ENCODE data around the gene SERPINH1. TPM values are rescaled to one million over a fixed set of nuclear protein-coding genes. Genes with fewer than 3 reads are reported as not detected.

SERPINH1 gene
- polyA plus RNA-seq, 4 donors = 318 to 406 (median 346) TPM

- DNase-seq (ENCODE audit: low read depth in 4 of 4, low spot score in 3 of 4) = no peak
Measured at GRCh38 chr11:75593286-75593915, 31.3 kb downstream of the SERPINH1 start.

- no peak for DNase-seq (ENCODE audit: low read depth in 4 of 4, low spot score in 3 of 4)
Measured at GRCh38 chr11:75594211-75594610, 32.2 kb downstream of the SERPINH1 start.

- no peak for DNase-seq (ENCODE audit: low read depth in 4 of 4, low spot score in 3 of 4)
Measured at GRCh38 chr11:75595429-75595828, 33.4 kb downstream of the SERPINH1 start.

- no peak for DNase-seq (ENCODE audit: low read depth in 4 of 4, low spot score in 3 of 4)
Measured at GRCh38 chr11:75596914-75597313, 34.9 kb downstream of the SERPINH1 start.

- DNase-seq (ENCODE audit: low read depth in 4 of 4, low spot score in 3 of 4) = no peak
Measured at GRCh38 chr11:75597636-75598035, 35.6 kb downstream of the SERPINH1 start.

GRCh38 chr11:75598264-75598663 is 36.2 kb downstream of the SERPINH1 start:
- DNase-seq (ENCODE audit: low read depth in 4 of 4, low spot score in 3 of 4) = no peak

- DNase-seq (ENCODE audit: low read depth in 4 of 4, low spot score in 3 of 4) = no peak
Measured at GRCh38 chr11:75598900-75599299, 36.8 kb downstream of the SERPINH1 start.

GRCh38 chr11:75600356-75600755 is 38.3 kb downstream of the SERPINH1 start:
- no peak for DNase-seq (ENCODE audit: low read depth in 4 of 4, low spot score in 3 of 4)

GRCh38 chr11:75601494-75601893 is 39.4 kb downstream of the SERPINH1 start:
- no peak for DNase-seq (ENCODE audit: low read depth in 4 of 4, low spot score in 3 of 4)

- no peak for DNase-seq (ENCODE audit: low read depth in 4 of 4, low spot score in 3 of 4)
Measured at GRCh38 chr11:75602951-75603350, 40.9 kb downstream of the SERPINH1 start.

- no peak for DNase-seq (ENCODE audit: low read depth in 4 of 4, low spot score in 3 of 4)
Measured at GRCh38 chr11:75603791-75604736, 42.0 kb downstream of the SERPINH1 start.

- DNase-seq (ENCODE audit: low read depth in 4 of 4, low spot score in 3 of 4) = no peak
Measured at GRCh38 chr11:75606099-75606498, 44.0 kb downstream of the SERPINH1 start.

GRCh38 chr11:75611823-75612222 is 49.8 kb downstream of the SERPINH1 start:
- DNase-seq (ENCODE audit: low read depth in 4 of 4, low spot score in 3 of 4) = no peak

GRCh38 chr11:75615751-75616150 is 53.7 kb downstream of the SERPINH1 start:
- no peak for DNase-seq (ENCODE audit: low read depth in 4 of 4, low spot score in 3 of 4)

GRCh38 chr11:75616281-75616680 is 54.2 kb downstream of the SERPINH1 start:
- DNase-seq (ENCODE audit: low read depth in 4 of 4, low spot score in 3 of 4) = no peak

Other genes starting within 250 kb of the SERPINH1 start
- gene ARRB1, start 210.6 kb upstream of the SERPINH1 start, polyA plus RNA-seq (ENCODE audit: insufficient read length in 4 of 4) = 10 to 100 TPM; 24.1 to 28.6 (median 26.0) TPM
- 1,000 to 10,000 TPM; 2,038 to 2,787 (median 2,284) TPM for gene RPS3, start 162.7 kb upstream of the SERPINH1 start, polyA plus RNA-seq (ENCODE audit: insufficient read length in 4 of 4)
- gene KLHL35, start 129.1 kb upstream of the SERPINH1 start, polyA plus RNA-seq (ENCODE audit: insufficient read length in 4 of 4) = under 1 TPM; 0.32 to 0.74 (median 0.40) TPM
- gene GDPD5, start 36.3 kb upstream of the SERPINH1 start, polyA plus RNA-seq (ENCODE audit: insufficient read length in 4 of 4) = 10 to 100 TPM in 2 of 4 donors, 1 to 10 TPM in 2; 7.4 to 12.2 (median 10.6) TPM
- 10 to 100 TPM in 2 of 4 donors, 1 to 10 TPM in 2; 8.0 to 11.7 (median 9.8) TPM for gene MAP6, start 106.8 kb downstream of the SERPINH1 start, polyA plus RNA-seq (ENCODE audit: insufficient read length in 4 of 4)
- gene MOGAT2, start 155.6 kb downstream of the SERPINH1 start, polyA plus RNA-seq (ENCODE audit: insufficient read length in 4 of 4) = 1 to 10 TPM in 3 of 4 donors, under 1 TPM in 1; 0.64 to 1.7 (median 1.6) TPM
- gene DGAT2, start 206.5 kb downstream of the SERPINH1 start, polyA plus RNA-seq (ENCODE audit: insufficient read length in 4 of 4) = 1 to 10 TPM; 3.5 to 5.3 (median 4.6) TPM

All from right renal pelvis (tissue), 4 donors.